CD4-positive, alpha-beta T cell (primary cell): ENCODE measurements around the gene LRRTM1. TPM values are rescaled to one million over a fixed set of nuclear protein-coding genes. Genes with fewer than 3 reads are reported as not detected.

ENCODE experiments used
- ATAC-seq: fragments of 200-7000 bp; cut with Tn5 transposase; one replicate; pipeline ENCODE4 v1.10.0; 2022; ENCODE audit warnings: mild to moderate bottlenecking; ENCODE audit not compliant: poor library complexity
- CTCF ChIA-PET: fragments of 350-600 bp; sonication (Branson Sonifier 250); formaldehyde crosslinking; loops from one replicate; lab custom pipeline; 2021; ENCODE audit warnings: antibody characterized with exemption, inconsistent platforms; lab: Charles Lee
- POLR2A ChIA-PET: fragments of 350-600 bp; sonication (Branson Sonifier 250); formaldehyde crosslinking; loops from one replicate; lab custom pipeline; 2021; ENCODE audit warnings: antibody characterized with exemption, inconsistent platforms; lab: Charles Lee
- DNase-seq, 14 experiments: peaks; one replicate each; pipeline ENCODE4 v3.0.0-alpha.2; 2013 to 2020; ENCODE audit warnings: mixed read lengths in 2 of 14
- H3K27ac ChIP-seq, 2 donors: one replicate each; pipeline versions ENCODE4 v1.5.1 to v1.7.0; 2013; ENCODE audit warnings: low read length in 2 of 2, low read depth in 1 of 2, mild to moderate bottlenecking in 1 of 2
- H3K27me3 ChIP-seq, 2 experiments: 1 replicate in 1 of 2; 2 replicates in 1 of 2; pipeline versions ENCODE4 v1.6.1 to v1.7.0; 2013; ENCODE audit warnings: low read length in 2 of 2, control low read depth in 1 of 2, mild to moderate bottlenecking in 1 of 2, moderate library complexity in 1 of 2; ENCODE audit not compliant: insufficient read depth in 2 of 2, control insufficient read depth in 1 of 2
- H3K36me3 ChIP-seq: one replicate; pipeline ENCODE4 v1.6.1; 2013; ENCODE audit warnings: low read length, control low read depth; ENCODE audit not compliant: insufficient read depth
- H3K4me1 ChIP-seq: one replicate; pipeline ENCODE4 v1.6.1; 2013; ENCODE audit warnings: low read length, control low read depth; ENCODE audit not compliant: insufficient read depth
- H3K4me3 ChIP-seq: one replicate; pipeline ENCODE4 v1.5.1; 2013; ENCODE audit warnings: mild to moderate bottlenecking, low read length, moderate library complexity
- H3K9me3 ChIP-seq, 2 experiments: 1 replicate in 1 of 2; 2 replicates in 1 of 2; pipeline versions ENCODE4 v1.6.1 to v1.7.0; 2013; ENCODE audit warnings: low read length in 2 of 2, mild to moderate bottlenecking in 2 of 2, control low read depth in 1 of 2, moderate library complexity in 1 of 2; ENCODE audit not compliant: control insufficient read depth in 1 of 2, insufficient read depth in 1 of 2
- H3K27ac Mint-ChIP-seq: one replicate; pipeline ENCODE4 v1.8.0; 2020; ENCODE audit warnings: mixed read lengths
- H3K27me3 Mint-ChIP-seq: one replicate; pipeline ENCODE4 v1.8.0; 2021; ENCODE audit warnings: mixed read lengths
- H3K36me3 Mint-ChIP-seq: one replicate; pipeline ENCODE4 v1.8.0; 2021; ENCODE audit warnings: low read depth, mixed read lengths
- H3K4me1 Mint-ChIP-seq: one replicate; pipeline ENCODE4 v1.8.0; 2021; ENCODE audit warnings: low read depth, mixed read lengths
- H3K4me3 Mint-ChIP-seq: one replicate; pipeline ENCODE4 v1.8.0; 2020; ENCODE audit warnings: mild to moderate bottlenecking, mixed read lengths
- H3K9me3 Mint-ChIP-seq: one replicate; pipeline ENCODE4 v1.8.0; 2020; ENCODE audit warnings: mixed read lengths
- CTCF ChIP-seq: fragments of 200-600 bp; IDR thresholded peaks from one replicate; pipeline ENCODE4 v1.8.0; 2022; ENCODE audit warnings: antibody characterized with exemption, mild to moderate bottlenecking
- intact Hi-C, 2 experiments: fragments of 100-400 bp; cut with DNase I in 1 of 2; cut with micrococcal nuclease in 1 of 2; formaldehyde crosslinking; loops; one replicate each; pipeline versions ENCODE4 v1.15.1 to v1.9.0; 2023 to 2025; cut with DNase I, micrococcal nuclease
- total RNA-seq, 174 experiments: library from RNA in 2 of 174; stranded (reverse) in 2 of 174; gene quantifications; one replicate each; pipeline ENCODE4 v1.2.3 and lab custom pipeline; 2021 to 2026

The LRRTM1 gene
- total RNA-seq, 2 experiments from 2014 or later = not detected

- H3K27me3 ChIP-seq = peaks cover 21 to 34% of the 10 kb centered on the region in 2 experiments
- H3K36me3 ChIP-seq = no peaks in the 10 kb centered on the region
- CTCF ChIA-PET = no interaction called here
- no peak overlapping the region for H3K4me3 ChIP-seq
- peaks cover 64% of the 10 kb centered on the region for H3K27me3 Mint-ChIP-seq
- no peaks in the 10 kb centered on the region for H3K4me1 ChIP-seq
- ATAC-seq = no peak
- H3K9me3 Mint-ChIP-seq = peaks cover 6% of the 10 kb centered on the region
- no peak for DNase-seq
- H3K27ac ChIP-seq = no peak overlapping the region
- peaks cover 0 to 29% of the 10 kb centered on the region in 2 experiments for H3K9me3 ChIP-seq
- no peaks in the 10 kb centered on the region for H3K36me3 Mint-ChIP-seq
- H3K27ac Mint-ChIP-seq = no peak overlapping the region
- no peak for TF ChIP-seq CTCF
- intact Hi-C loops = no loop called here
- H3K4me1 Mint-ChIP-seq = no peaks in the 10 kb centered on the region
- POLR2A ChIA-PET = no interaction called here
- no peak overlapping the region for H3K4me3 Mint-ChIP-seq
Observed at GRCh38 chr2:80302001-80302313, 2.6 kb downstream of the LRRTM1 start.

- Histone ChIP-seq H3K27me3 (peaks cover 21 to 34% of the 10 kb centered on the region in 2 experiments), H3K27ac (no peak overlapping the region), H3K36me3 (no peaks in the 10 kb centered on the region), H3K4me3 (no peak overlapping the region), H3K9me3 (peaks cover 0 to 26% of the 10 kb centered on the region in 2 experiments), H3K4me1 (no peaks in the 10 kb centered on the region)
- Mint-ChIP-seq H3K27me3 (peaks cover 61% of the 10 kb centered on the region), H3K27ac (no peak overlapping the region), H3K9me3 (peaks cover 4% of the 10 kb centered on the region), H3K4me1 (no peaks in the 10 kb centered on the region), H3K36me3 (no peaks in the 10 kb centered on the region), H3K4me3 (no peak overlapping the region)
- CTCF ChIA-PET = no interaction called here
- intact Hi-C loops = no loop called here
- DNase-seq (no peak), ATAC-seq (no peak)
- TF ChIP-seq CTCF = no peak
- POLR2A ChIA-PET = no interaction called here
Observed at GRCh38 chr2:80300954-80301353, 3.6 kb downstream of the LRRTM1 start.

- Mint-ChIP-seq H3K36me3 (no peaks in the 10 kb centered on the region), H3K9me3 (peaks cover 4% of the 10 kb centered on the region), H3K27me3 (peaks cover 63% of the 10 kb centered on the region), H3K27ac (no peak overlapping the region), H3K4me3 (no peak overlapping the region), H3K4me1 (no peaks in the 10 kb centered on the region)
- Histone ChIP-seq H3K4me3 (no peak overlapping the region), H3K27me3 (peaks cover 21 to 34% of the 10 kb centered on the region in 2 experiments), H3K4me1 (no peaks in the 10 kb centered on the region), H3K9me3 (peaks cover 0 to 26% of the 10 kb centered on the region in 2 experiments), H3K36me3 (no peaks in the 10 kb centered on the region), H3K27ac (no peak overlapping the region)
- TF ChIP-seq CTCF = no peak
- intact Hi-C loops = no loop called here
- POLR2A ChIA-PET = no interaction called here
- DNase-seq = no peak
- ATAC-seq = no peak
- CTCF ChIA-PET = no interaction called here
Observed at GRCh38 chr2:80300346-80300745, 4.2 kb downstream of the LRRTM1 start.
